Measurements from ENCODE around the gene YLPM1. TPM values are rescaled to one million over a fixed set of nuclear protein-coding genes. Genes with fewer than 3 reads are reported as not detected.
A peak's percentile ranks its signal among the peaks of the same experiment; 100 is the strongest.

Gene YLPM1
- polyA plus RNA-seq, 1 of the 3 experiments (the other 2 are of a cell fraction), result 14.0 TPM

DNA sequence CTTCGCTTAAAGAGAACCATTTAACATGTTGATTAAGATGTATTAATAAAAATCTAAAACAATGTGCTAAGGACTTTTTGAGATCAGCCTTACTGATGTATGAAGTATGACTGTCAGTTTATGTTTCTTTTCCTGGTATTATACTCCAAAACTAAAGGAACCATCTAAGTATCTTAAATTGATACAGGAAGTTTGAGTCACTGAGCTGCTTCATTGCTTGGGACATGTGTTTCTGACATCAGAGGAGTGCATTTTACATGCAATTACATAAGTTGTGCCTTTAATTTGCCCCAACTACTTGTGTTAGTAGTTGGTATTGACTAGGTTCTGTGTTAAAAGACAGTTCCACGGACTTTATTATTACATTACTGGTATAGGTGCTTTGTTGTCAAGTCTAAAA lies 61.9 kb downstream of the YLPM1 start:
- Histone ChIP-seq H3K79me2 (ENCODE audit: insufficient read depth) (peaks cover 22% of the 10 kb centered on the region; the same call in 1 of the 2 replicates), H3K4me2 (no peak overlapping the region), H3K4me3 (ENCODE audit: low read depth in 2 of 2, low read length in 1 of 2) (no peak overlapping the region), H3K9me3 (no peaks in the 10 kb centered on the region), H3K27me3 (ENCODE audit: insufficient read depth) (no peaks in the 10 kb centered on the region), H3F3A (replicated peaks; ENCODE audit: insufficient read depth) (peaks cover 26% of the 10 kb centered on the region), H3K36me3 (replicated peaks in 1 of 2; ENCODE audit: control insufficient read depth in 1 of 2, insufficient read depth in 2 of 2, low read length in 1 of 2) (peaks cover 63 to 77% of the 10 kb centered on the region in 2 experiments), H3K9me2 (no peaks in the 10 kb centered on the region), H3K27ac (ENCODE audit: low read depth in 2 of 2, low read length in 1 of 2) (peak overlapping the region in 1 of 2 experiments; percentile 68; a peak in 3 of 4 replicates), H4K20me1 (ENCODE audit: insufficient read depth) (no peaks in the 10 kb centered on the region), H3K4me1 (ENCODE audit: control insufficient read depth in 1 of 2, insufficient read depth in 2 of 2, low read depth in 1 of 2, low read length in 1 of 2) (peaks cover 2 to 7% of the 10 kb centered on the region in 2 experiments; a peak in 3 of 4 replicates), H2AFZ (ENCODE audit: low read depth) (no peak overlapping the region), H3K9ac (no peak overlapping the region)
- POLR2A ChIA-PET, result no interaction called here
- no peak for DNase-seq
- TF ChIP-seq SIN3A (IDR thresholded peaks at IDR 0.05; ENCODE audit: borderline replicate concordance, low read depth, low read length) (no peak), TCF12 (IDR thresholded peaks at IDR 0.05) (peak; percentile 11; the same call in 1 of the 2 replicates), SMC3 (IDR thresholded peaks at IDR 0.05; ENCODE audit: low read depth, low read length) (no peak), ELF1 (IDR thresholded peaks at IDR 0.05) (no peak), FOXJ3 (CRISPR knock-in tag; IDR thresholded peaks at IDR 0.05) (no peak), FOSL2 (IDR thresholded peaks at IDR 0.05; ENCODE audit: borderline replicate concordance, low read depth) (peak; percentile 13; the same call in 1 of the 2 replicates)
- TF ChIP-seq, protein P1, sequence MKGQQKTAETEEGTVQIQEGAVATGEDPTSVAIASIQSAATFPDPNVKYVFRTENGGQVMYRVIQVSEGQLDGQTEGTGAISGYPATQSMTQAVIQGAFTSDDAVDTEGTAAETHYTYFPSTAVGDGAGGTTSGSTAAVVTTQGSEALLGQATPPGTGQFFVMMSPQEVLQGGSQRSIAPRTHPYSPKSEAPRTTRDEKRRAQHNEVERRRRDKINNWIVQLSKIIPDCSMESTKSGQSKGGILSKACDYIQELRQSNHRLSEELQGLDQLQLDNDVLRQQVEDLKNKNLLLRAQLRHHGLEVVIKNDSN (IDR thresholded peaks at IDR 0.05; ENCODE audit: borderline replicate concordance, low read depth), result no peak
- CTCF ChIA-PET, result interaction anchor here (1.0 kb wide), 1 partner anchor 24 kb away, joined by 3 read pairs; no protein-coding TSS in a partner anchor
- 86% methylated on average over 2 of the region's 2 CpGs for WGBS (ENCODE audit: low lambda C conversion rate)

DNA sequence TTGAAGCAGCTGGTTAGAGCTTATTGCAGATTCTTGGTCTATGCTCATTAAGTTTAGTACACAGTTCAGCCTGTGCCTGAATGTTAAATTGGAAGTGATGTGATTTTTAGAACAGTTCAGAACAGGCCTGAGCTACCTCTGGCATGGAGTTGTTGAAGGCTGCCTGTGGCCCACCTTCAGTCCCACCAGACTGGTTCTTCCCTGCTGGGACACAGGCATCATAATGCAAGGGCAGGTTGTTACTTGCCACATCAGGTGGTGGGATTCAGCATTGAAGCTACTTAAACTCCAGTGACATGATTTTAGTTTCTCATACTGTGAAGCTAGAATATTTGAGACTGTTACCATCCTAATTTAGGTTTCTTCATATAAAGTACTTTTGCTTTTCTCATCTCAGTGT lies 63.5 kb downstream of the YLPM1 start:
- peaks cover 17% of the 10 kb centered on the region; the same call in 1 of the 2 replicates for H3K79me2 ChIP-seq (ENCODE audit: insufficient read depth)
- peaks cover 2 to 7% of the 10 kb centered on the region in 2 experiments; a peak in 3 of 4 replicates for H3K4me1 ChIP-seq (ENCODE audit: control insufficient read depth in 1 of 2, insufficient read depth in 2 of 2, low read depth in 1 of 2, low read length in 1 of 2)
- no peak overlapping the region for H3K4me3 ChIP-seq (ENCODE audit: low read depth in 2 of 2, low read length in 1 of 2)
- H4K20me1 ChIP-seq (ENCODE audit: insufficient read depth), result no peaks in the 10 kb centered on the region
- no peak overlapping the region for H3K9ac ChIP-seq
- H3K9me3 ChIP-seq, result no peaks in the 10 kb centered on the region
- ChIA-PET POLR2A (no interaction called here), CTCF (interaction anchor here (1.1 kb wide), 1 partner anchor 79 kb away, joined by 3 read pairs; no protein-coding TSS in a partner anchor)
- H3K27me3 ChIP-seq (ENCODE audit: insufficient read depth), result no peaks in the 10 kb centered on the region
- peaks cover 63 to 79% of the 10 kb centered on the region in 2 experiments for H3K36me3 ChIP-seq (replicated peaks in 1 of 2; ENCODE audit: control insufficient read depth in 1 of 2, insufficient read depth in 2 of 2, low read length in 1 of 2)
- H3K27ac ChIP-seq (ENCODE audit: low read depth in 2 of 2, low read length in 1 of 2), result no peak overlapping the region
- peaks cover 26% of the 10 kb centered on the region for H3F3A ChIP-seq (replicated peaks; ENCODE audit: insufficient read depth)
- DNase-seq, result no peak
- TF ChIP-seq FOSL2 (IDR thresholded peaks at IDR 0.05; ENCODE audit: borderline replicate concordance, low read depth), result no peak
- no peak for TF ChIP-seq GABPA (IDR thresholded peaks at IDR 0.05; ENCODE audit: low read depth)
- TF ChIP-seq RFX5 (IDR thresholded peaks at IDR 0.05; ENCODE audit: low read length), result no peak
- TF ChIP-seq TEAD4 (IDR thresholded peaks at IDR 0.05; ENCODE audit: borderline replicate concordance, insufficient read depth), result no peak
- no peak for TF ChIP-seq TCF12 (IDR thresholded peaks at IDR 0.05)
- TF ChIP-seq TAF1 (IDR thresholded peaks at IDR 0.05; ENCODE audit: borderline replicate concordance, low read depth, low read length), result no peak
- TF ChIP-seq MEF2A (IDR thresholded peaks at IDR 0.05; ENCODE audit: borderline replicate concordance, low read depth), result no peak
- TF ChIP-seq MXI1 (IDR thresholded peaks at IDR 0.05; ENCODE audit: low read depth, low read length), result no peak
- TF ChIP-seq, protein P1 (IDR thresholded peaks at IDR 0.05; ENCODE audit: borderline replicate concordance, low read depth), result no peak
- TF ChIP-seq EP300 (IDR thresholded peaks at IDR 0.05; ENCODE audit: borderline replicate concordance in 1 of 2, low read depth in 1 of 2, low read length in 1 of 2), result no peak
- no peak for TF ChIP-seq JUND (IDR thresholded peaks at IDR 0.05)
- no peak for TF ChIP-seq YY1 (IDR thresholded peaks at IDR 0.05; ENCODE audit: low read depth)
- no peak overlapping the region for H2AFZ ChIP-seq (ENCODE audit: low read depth)
- no peak overlapping the region for H3K4me2 ChIP-seq
- H3K9me2 ChIP-seq, result no peaks in the 10 kb centered on the region
